Gastrocnemius medialis (tissue), 4 donors: Measurements from ENCODE around the gene EAF2.

Experiments used
- POLR2A ChIP-seq, 2 donors: fragments of 450-650 bp; IDR thresholded peaks; one replicate each; pipeline ENCODE4 v1.6.1; 2017; ENCODE audit warnings: antibody characterized with exemption in 2 of 2, mild to moderate bottlenecking in 2 of 2, moderate library complexity in 2 of 2
- TF ChIP-seq, protein P1 (sequence below), 5 experiments: fragments of 450-650 bp in 3 of 5; fragments of 200-600 bp in 2 of 5; sonication (generic) in 2 of 5; IDR thresholded peaks in 4 of 5; conservative IDR thresholded peaks in 1 of 5; 1 replicate in 4 of 5; 2 replicates in 1 of 5; pipeline ENCODE4 v1.5.1; 2016 to 2019; ENCODE audit warnings: antibody characterized with exemption in 5 of 5, mild to moderate bottlenecking in 3 of 5, moderate library complexity in 3 of 5

DNA sequence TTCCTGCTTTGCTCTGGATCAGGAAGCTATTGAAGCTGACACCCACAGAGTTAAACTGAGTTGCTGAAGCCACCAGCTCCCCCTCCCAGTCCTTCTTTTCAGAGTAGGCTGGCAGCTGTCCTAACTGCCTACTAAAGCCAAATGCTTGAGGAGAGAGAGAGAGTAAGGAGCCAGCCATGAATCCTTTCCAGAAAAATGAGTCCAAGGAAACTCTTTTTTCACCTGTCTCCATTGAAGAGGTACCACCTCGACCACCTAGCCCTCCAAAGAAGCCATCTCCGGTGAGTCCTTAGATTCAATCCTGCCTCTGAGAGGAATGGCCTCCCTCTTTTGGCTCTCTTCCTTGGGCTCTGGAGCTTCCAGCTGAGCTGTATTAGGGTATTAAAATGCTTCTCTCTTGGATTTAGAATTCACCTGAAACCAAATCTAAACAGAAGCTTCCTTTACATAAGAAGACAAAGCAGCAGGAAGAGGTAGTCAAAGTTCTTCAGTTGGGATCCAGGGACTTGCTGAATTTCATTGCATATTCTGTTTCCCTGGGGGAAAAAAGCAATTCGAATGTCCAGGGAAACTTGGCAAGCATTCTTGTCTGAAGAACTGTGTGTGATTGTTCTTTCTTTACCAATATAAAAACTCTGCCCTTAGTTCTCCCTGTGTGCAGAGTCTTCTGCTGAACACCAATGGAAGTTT, 59.4 kb downstream of the EAF2 start, which contains the start of gene SLC15A2:
- TF ChIP-seq, protein P1, sequence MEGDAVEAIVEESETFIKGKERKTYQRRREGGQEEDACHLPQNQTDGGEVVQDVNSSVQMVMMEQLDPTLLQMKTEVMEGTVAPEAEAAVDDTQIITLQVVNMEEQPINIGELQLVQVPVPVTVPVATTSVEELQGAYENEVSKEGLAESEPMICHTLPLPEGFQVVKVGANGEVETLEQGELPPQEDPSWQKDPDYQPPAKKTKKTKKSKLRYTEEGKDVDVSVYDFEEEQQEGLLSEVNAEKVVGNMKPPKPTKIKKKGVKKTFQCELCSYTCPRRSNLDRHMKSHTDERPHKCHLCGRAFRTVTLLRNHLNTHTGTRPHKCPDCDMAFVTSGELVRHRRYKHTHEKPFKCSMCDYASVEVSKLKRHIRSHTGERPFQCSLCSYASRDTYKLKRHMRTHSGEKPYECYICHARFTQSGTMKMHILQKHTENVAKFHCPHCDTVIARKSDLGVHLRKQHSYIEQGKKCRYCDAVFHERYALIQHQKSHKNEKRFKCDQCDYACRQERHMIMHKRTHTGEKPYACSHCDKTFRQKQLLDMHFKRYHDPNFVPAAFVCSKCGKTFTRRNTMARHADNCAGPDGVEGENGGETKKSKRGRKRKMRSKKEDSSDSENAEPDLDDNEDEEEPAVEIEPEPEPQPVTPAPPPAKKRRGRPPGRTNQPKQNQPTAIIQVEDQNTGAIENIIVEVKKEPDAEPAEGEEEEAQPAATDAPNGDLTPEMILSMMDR (IDR thresholded peaks at IDR 0.05 in 4 of 5, conservative IDR thresholded peaks at IDR 0.05 in 1 of 5), result no peak
- TF ChIP-seq POLR2A (IDR thresholded peaks at IDR 0.05), result no peak
